CD4-positive, alpha-beta T cell treated with Interleukin-17A for 4 hours (primary cell): Measurements from ENCODE around the gene PRND.
"Not testable (repeated sequence)": the region's sequence is repeated elsewhere in the genome, so short reads cannot be mapped to it uniquely, and the experiment has no call there.

Source experiments
- DNase-seq: peaks from one replicate; pipeline ENCODE4 v3.0.0-alpha.2; 2020; ENCODE audit warnings: mixed read lengths

The PRND gene

GRCh38 chr20:4740774-4741431 is 19.2 kb downstream of the PRND start:
- peak; percentile 80 for DNase-seq

- no peak for DNase-seq
Measured at GRCh38 chr20:4748847-4749246, 27.1 kb downstream of the PRND start.

GRCh38 chr20:4749326-4749725 is 27.6 kb downstream of the PRND start:
- no peak for DNase-seq

- no peak for DNase-seq
Measured at GRCh38 chr20:4750381-4750780, 28.7 kb downstream of the PRND start.

GRCh38 chr20:4759100-4759884 is 37.6 kb downstream of the PRND start:
- DNase-seq = peak; percentile 42

GRCh38 chr20:4763261-4763660 is 41.6 kb downstream of the PRND start:
- DNase-seq = no peak

- no peak for DNase-seq
Measured at GRCh38 chr20:4763723-4764510, 42.2 kb downstream of the PRND start.

GRCh38 chr20:4764805-4765204 is 43.1 kb downstream of the PRND start:
- no peak for DNase-seq

GRCh38 chr20:4765681-4766080 is 44.0 kb downstream of the PRND start:
- no peak for DNase-seq

- DNase-seq = no peak
Measured at GRCh38 chr20:4766631-4767030, 44.9 kb downstream of the PRND start.

- DNase-seq = no peak
Measured at GRCh38 chr20:4767084-4767483, 45.4 kb downstream of the PRND start.

- DNase-seq = no peak
Measured at GRCh38 chr20:4769328-4769727, 47.6 kb downstream of the PRND start.

- no peak for DNase-seq
Measured at GRCh38 chr20:4770026-4770425, 48.3 kb downstream of the PRND start.

GRCh38 chr20:4771004-4771403 is 49.3 kb downstream of the PRND start:
- no peak for DNase-seq

GRCh38 chr20:4772132-4772531 is 50.4 kb downstream of the PRND start:
- no peak for DNase-seq

GRCh38 chr20:4773014-4773413 is 51.3 kb downstream of the PRND start:
- not testable (repeated sequence) for DNase-seq

- DNase-seq = no peak
Measured at GRCh38 chr20:4773736-4774135, 52.0 kb downstream of the PRND start.

GRCh38 chr20:4774207-4774606 is 52.5 kb downstream of the PRND start:
- no peak for DNase-seq

GRCh38 chr20:4775322-4776078 is 53.8 kb downstream of the PRND start:
- no peak for DNase-seq

GRCh38 chr20:4776079-4776630 is 54.4 kb downstream of the PRND start:
- no peak for DNase-seq
